ENCODE data around the gene ZFHX3. TPM values are rescaled to one million over a fixed set of nuclear protein-coding genes. Genes with fewer than 3 reads are reported as not detected.

Gene ZFHX3
- total and polyA plus RNA-seq, 11 donors, result 3.8 to 21.6 (median 13.6) TPM

- TF ChIP-seq POLR2A (IDR thresholded peaks at IDR 0.05), result no peak
- TF ChIP-seq, protein P1, sequence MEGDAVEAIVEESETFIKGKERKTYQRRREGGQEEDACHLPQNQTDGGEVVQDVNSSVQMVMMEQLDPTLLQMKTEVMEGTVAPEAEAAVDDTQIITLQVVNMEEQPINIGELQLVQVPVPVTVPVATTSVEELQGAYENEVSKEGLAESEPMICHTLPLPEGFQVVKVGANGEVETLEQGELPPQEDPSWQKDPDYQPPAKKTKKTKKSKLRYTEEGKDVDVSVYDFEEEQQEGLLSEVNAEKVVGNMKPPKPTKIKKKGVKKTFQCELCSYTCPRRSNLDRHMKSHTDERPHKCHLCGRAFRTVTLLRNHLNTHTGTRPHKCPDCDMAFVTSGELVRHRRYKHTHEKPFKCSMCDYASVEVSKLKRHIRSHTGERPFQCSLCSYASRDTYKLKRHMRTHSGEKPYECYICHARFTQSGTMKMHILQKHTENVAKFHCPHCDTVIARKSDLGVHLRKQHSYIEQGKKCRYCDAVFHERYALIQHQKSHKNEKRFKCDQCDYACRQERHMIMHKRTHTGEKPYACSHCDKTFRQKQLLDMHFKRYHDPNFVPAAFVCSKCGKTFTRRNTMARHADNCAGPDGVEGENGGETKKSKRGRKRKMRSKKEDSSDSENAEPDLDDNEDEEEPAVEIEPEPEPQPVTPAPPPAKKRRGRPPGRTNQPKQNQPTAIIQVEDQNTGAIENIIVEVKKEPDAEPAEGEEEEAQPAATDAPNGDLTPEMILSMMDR (IDR thresholded peaks at IDR 0.05), result no peak
- WGBS, 4 donors, result 89 to 97% (median 93%) methylated on average over 6 of the region's 6 CpGs
- DNase-seq (no peak), ATAC-seq (no peak)
- no peak overlapping the region for H3K4me3 ChIP-seq
- intact Hi-C loops (cut with DNase I), result no loop called here
- no peak overlapping the region for H3K27ac ChIP-seq
- no peaks in the 10 kb centered on the region for H3K27me3 ChIP-seq
- peaks cover 0 to 3% (median 0%) of the 10 kb centered on the region in 9 donors for H3K36me3 ChIP-seq
- H3K4me1 ChIP-seq, result peaks cover 0 to 13% (median 0%) of the 10 kb centered on the region in 12 donors
- no peaks in the 10 kb centered on the region for H3K9me3 ChIP-seq
Observed at GRCh38 chr16:72819345-72819744, 228.6 kb downstream of the ZFHX3 start.

DNA sequence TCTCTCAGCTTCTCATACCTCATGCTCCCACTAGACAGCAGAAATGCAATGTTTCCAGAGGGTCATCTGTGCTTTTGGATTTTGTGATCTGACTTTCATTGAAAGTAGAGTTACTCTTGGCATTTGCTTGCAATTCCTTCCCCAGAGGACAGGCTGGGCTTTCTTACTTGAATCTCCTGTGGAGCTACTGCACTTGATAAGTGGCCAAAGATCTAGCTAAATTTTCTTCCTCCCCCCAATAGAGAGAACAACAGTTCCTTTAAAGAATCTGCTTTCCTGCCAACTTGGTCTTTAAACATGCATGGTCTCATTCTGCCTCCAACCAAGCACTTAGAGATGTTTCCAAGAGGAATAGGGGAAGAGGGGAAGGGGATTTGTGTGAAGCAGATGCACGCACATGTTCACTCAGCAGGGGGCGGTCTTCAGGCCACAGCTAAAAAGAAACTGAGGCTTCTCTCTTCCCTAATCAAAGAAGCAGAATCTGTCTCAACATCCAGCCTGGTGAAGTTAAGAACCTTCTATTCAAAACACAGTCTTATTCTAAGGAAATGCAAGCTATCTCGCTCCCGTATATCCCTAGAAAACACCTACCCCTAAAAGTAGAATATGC lies 229.6 kb downstream of the ZFHX3 start:
- peaks cover 0 to 13% (median 2%) of the 10 kb centered on the region in 12 donors for H3K4me1 ChIP-seq
- DNase-seq (no peak), ATAC-seq (no peak)
- intact Hi-C loops (cut with DNase I), result no loop called here
- no peaks in the 10 kb centered on the region for H3K9me3 ChIP-seq
- no peak for TF ChIP-seq POLR2A (IDR thresholded peaks at IDR 0.05)
- TF ChIP-seq, protein P1 (IDR thresholded peaks at IDR 0.05), result peak in 3 of 12 donors; percentile 9 to 31 (median 18)
- H3K4me3 ChIP-seq, result no peak overlapping the region
- no peaks in the 10 kb centered on the region for H3K27me3 ChIP-seq
- H3K36me3 ChIP-seq, result peaks cover 0 to 3% (median 0%) of the 10 kb centered on the region in 9 donors
- no peak overlapping the region for H3K27ac ChIP-seq
- WGBS, 4 donors, result 88 to 98% (median 92%) methylated on average over 4 of the region's 4 CpGs

GRCh38 chr16:72815348-72816318 lies 232.3 kb downstream of the ZFHX3 start:
- H3K4me1 ChIP-seq, result peaks cover 0 to 34% (median 21%) of the 10 kb centered on the region in 12 donors
- no peak for TF ChIP-seq POLR2A (IDR thresholded peaks at IDR 0.05)
- TF ChIP-seq, protein P1 (IDR thresholded peaks at IDR 0.05), result no peak
- peaks cover 0 to 14% (median 10%) of the 10 kb centered on the region in 9 donors for H3K36me3 ChIP-seq
- H3K27me3 ChIP-seq, result no peaks in the 10 kb centered on the region
- no peak overlapping the region for H3K27ac ChIP-seq
- no peak overlapping the region for H3K4me3 ChIP-seq
- intact Hi-C loops (cut with DNase I), result no loop called here
- H3K9me3 ChIP-seq, result no peaks in the 10 kb centered on the region
- DNase-seq (no peak), ATAC-seq (no peak)
- 91 to 96% (median 93%) methylated on average over 5 of the region's 5 CpGs for WGBS, 4 donors

- ATAC-seq, result no peak
- Histone ChIP-seq H3K27ac (no peak overlapping the region), H3K4me1 (peaks cover 0 to 32% (median 21%) of the 10 kb centered on the region in 12 donors), H3K36me3 (peaks cover 0 to 28% (median 23%) of the 10 kb centered on the region in 9 donors), H3K27me3 (no peaks in the 10 kb centered on the region), H3K9me3 (no peaks in the 10 kb centered on the region), H3K4me3 (no peak overlapping the region)
- 84 to 94% (median 89%) methylated on average over 2 of the region's 2 CpGs for WGBS, 4 donors
- intact Hi-C loops (cut with DNase I), result no loop called here
- DNase-seq, result no peak
- TF ChIP-seq POLR2A (IDR thresholded peaks at IDR 0.05), result no peak
- TF ChIP-seq, protein P1 (IDR thresholded peaks at IDR 0.05), result no peak
Observed at GRCh38 chr16:72814226-72814625, 233.7 kb downstream of the ZFHX3 start.

Measured in heart left ventricle (tissue), 16 donors.